ENCODE results near the gene ADGRG3.
"Not testable (repeated sequence)": the region's sequence is repeated elsewhere in the genome, so short reads cannot be mapped to it uniquely, and the experiment has no call there.

ADGRG3 gene

DNA sequence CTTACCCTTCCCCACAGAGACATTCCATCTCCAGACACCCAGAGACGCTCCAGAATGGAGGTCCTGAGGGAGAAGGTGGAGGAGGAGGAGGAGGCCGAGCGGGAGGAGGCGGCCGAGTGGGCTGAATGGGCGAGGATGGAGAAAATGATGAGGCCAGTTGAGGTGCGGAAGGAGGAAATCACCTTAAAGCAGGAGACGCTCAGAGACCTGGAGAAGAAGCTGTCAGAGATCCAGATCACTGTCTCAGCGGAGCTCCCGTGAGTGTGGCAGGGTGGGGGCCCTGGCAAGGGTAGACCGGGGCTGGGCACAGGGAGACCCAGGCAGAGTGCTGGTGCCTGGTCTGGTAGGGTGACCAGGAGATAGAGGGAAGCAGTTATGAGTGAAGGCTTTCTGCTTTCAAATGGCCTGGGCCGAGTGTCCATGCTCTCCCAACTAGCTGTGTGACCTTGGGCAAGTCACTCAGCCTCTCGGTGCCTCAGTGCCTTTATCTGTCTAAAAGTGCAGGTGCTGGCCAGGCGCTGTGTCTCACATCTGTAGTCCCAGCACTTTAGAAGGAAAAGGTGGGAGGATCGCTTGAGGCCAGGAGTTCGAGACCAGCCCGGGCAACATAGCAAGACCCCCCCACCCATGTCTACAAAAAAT is 29.9 kb downstream of the ADGRG3 start:
- DNase-seq = no peak

DNA sequence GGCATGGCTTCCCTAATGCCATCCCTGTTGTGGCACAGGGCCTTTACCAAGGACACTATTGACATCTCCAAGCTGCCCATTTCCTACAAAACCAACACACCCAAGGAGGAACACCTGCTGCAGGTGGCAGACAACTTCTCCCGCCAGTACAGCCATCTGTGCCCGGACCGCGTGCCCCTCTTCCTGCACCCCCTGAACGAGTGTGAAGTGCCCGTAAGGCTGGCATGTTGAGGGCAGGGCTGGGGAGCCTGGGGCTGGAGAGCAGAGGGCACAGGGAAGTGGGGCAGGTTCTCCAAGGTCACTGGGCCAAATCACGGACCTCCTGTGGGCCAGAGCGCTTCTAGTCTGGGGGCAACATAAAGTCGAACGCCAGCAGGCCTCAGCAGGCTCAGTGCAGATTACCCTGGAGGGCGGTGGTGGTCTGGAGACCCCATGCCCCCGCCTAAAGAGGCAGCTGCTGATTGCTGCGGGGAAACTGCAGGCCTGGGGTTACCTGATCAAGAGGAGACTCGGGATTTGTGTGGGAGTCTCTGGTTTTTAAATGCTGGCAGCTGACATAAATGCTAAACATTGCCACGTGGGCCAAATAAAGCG is 30.8 kb downstream of the ADGRG3 start:
- no peak for DNase-seq

DNA sequence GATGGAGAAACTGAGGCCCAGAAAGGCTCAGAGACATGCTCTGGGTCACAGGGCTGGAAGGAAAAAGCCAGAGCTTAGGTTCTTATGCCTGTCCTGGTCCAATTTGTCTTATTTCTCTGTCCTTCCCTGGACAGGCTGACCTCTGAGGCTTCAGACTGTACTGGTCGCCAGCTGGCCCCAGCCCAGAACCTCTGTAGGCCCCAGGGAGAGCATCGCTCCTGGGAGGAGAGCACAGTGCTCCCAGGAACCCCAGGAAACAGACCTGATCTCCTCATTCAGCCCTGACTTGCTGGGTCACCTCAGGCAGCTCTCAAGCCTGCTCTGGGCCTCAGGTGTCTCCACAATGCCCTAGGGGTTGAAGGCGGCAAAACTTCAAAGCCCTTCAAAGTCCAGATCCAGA is 31.4 kb downstream of the ADGRG3 start:
- no peak for DNase-seq

DNA sequence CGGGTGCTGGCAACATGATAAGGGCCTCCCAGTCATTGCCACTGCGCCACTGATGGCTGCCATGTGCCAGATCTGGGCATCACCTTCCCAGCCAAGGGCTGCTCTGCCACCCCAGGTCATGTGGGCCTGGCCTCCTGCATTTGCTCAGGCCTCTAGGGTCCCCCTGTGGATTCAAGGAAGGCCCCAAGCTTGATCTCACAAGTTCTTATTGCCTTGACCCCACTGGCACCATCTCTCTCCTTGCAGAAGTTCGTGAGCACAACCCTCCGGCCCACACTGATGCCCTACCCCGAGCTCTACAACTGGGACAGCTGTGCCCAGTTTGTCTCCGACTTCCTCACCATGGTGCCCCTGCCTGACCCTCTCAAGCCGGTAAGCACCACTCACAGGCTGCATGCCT is 31.8 kb downstream of the ADGRG3 start:
- DNase-seq = no peak

DNA sequence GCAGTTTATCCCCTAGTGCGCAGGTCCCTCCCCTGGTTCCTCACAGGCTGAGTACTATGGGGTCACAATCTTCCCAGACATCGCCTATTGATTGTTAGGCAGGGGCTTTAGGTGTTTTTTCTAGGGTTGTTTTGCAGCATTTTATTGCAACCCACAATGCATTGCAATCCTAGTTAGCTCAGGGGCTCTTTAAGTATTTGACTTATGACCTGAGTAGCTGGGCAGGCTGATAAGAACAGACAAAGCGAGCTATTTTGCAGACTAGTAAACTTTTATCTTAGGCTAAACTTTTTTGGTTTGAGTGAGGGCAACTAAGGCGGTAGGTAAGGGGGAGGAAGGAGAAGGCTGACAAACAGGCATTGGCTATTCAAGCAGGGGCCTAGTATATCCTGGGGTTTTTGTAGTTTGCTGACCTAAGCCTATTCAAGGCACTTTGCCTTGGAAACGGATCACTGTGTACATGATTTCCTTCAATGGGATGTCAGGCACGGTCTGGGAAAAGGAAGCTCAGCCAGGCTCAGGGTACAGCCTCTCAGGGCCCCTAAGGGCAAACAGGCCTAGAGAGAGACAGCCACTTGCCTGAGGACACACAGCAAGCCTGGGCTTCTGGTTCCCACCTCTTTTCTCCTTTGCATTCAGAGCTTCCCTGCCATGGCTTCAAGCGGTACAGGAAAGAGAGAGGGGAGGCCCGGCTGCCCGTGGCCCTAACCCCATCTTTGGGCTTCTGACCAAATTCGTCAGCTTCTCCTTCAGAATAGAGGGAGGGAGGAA is 32.9 kb downstream of the ADGRG3 start:
- DNase-seq = no peak

DNA sequence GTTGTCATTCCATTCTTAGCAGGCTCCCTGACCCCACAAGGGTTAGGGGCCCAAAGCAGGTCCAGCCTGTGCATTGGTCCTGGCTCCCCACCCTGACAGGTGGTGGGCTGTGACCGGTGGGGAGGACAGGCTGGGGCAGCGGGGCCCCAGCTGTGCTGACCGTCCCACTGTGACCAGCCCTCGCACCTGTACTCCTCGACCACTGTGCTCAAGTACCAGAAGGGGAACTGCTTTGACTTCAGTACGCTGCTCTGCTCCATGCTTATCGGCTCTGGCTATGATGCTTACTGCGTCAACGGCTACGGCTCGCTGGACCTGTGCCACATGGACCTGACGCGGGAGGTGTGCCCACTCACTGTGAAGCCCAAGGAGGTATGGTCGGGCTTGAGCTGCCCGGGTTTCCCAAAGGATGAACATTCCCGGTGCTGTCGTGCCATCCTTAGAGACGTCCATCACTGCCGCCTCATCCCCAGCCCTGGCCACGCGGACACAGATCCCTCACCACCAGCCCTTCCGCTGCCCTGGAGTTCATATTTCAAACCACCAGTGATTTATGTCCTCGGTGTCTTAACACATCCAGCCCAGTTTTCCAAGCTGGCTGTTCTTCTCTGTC is 33.8 kb downstream of the ADGRG3 start:
- no peak for DNase-seq

DNA sequence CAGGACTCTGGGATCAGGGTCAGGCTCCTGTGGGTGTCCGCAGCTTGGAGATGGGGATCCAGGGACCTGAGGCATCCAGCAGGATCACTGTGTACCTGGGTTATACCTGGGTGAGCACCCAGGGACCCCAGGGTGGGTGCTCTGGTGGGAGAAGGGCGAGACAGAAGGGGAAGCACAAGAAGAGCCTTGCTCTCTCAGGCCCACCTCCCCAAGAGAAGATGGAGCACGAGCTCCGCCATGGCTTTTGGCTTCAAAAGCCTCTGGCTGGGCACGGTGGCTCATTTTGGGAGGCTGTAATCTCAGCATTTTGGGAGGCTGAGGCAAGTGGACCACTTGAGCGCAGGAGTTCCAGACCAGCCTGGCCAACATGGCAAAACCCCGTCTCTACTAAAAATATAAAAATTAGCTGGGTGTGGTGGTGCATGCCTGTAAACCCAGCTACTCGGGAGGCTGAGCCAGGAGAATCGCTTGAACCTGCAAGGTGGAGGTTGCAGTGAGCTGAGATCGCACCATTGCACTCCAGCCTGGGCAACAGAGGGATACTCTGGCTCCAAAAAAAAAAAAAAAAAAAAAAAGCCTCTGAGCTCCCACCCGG is 35.4 kb downstream of the ADGRG3 start:
- DNase-seq = no peak

DNA sequence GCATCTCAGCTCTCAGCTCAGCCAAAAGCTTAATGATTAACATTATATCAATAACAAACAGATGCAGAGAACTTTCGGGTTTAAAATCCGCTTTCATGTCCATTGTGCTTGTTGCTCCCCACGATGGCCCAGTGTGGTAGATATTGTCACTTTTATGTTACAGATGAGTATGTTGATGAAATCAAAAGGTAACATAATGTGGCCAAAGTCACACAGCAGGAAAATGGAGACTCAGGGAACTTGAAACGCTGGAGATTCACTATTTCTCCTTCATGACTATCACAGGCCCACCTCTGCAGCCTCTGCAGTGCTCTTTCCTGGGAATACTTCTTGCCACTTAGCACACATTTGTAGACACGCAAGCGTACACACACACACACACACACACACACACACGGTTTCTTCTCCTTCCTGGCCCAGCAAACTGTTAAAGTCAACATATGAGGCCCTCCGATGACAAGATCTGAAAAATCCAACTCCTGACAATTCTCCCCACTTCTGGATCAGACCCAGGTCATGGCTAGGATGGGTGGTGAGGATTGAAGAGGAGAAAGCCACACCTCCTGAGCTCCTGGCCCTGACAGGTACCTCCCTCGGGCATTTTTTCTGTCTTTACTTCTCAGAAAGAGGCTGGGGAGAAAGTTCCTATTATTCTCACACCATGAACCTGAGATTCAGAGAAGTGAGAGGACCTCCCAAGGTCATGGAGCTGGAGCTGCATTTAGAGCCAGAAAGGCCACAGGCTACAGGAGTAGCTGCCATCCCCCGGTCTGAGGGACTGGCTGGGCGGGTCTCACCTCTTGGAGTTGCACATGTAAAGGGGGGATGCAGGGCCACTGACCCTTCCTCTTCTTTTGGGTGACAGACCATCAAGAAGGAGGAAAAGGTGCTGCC is 36.2 kb downstream of the ADGRG3 start:
- no peak for DNase-seq

DNA sequence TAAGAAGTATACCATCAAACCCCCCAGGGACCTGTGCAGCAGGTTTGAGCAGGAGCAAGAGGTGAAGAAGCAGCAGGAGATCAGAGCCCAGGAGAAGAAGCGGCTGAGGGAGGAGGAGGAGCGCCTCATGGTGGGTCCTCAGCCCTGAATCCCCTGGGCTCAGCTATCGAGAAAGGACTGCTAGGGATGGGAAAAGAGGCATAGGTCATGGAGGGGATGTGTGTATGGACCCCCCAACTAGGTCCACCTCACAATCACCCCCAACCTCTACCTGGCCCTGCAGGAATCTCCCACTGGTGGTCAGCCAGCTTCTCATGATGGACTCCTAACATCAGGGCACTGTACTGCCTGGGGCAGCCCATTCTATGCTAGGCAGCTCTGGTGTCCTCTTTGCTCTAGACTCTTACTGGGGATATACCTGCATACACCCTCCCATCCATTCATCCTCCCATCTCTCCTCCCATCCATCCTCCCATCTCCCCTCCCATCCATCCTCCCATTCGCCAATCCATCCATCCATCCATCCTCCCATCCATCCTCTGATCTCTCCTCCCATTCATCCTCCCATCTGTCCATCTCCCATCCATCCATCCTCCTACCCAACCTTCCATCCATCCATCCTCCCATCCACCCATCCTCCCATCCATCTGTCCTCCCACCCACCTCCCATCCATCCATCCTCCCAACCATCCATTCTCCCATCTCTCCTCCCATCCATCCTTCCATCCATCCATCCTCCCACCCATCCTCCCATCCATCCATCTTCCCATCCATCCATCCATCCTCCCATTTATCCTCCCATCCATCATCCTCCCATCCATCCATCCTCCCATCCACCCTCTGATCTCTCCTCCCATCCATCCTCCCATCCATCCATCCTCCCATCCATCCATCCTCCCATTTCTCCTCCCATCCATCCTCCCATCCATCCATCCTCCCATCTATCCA is 37.1 kb downstream of the ADGRG3 start:
- DNase-seq = no peak

DNA sequence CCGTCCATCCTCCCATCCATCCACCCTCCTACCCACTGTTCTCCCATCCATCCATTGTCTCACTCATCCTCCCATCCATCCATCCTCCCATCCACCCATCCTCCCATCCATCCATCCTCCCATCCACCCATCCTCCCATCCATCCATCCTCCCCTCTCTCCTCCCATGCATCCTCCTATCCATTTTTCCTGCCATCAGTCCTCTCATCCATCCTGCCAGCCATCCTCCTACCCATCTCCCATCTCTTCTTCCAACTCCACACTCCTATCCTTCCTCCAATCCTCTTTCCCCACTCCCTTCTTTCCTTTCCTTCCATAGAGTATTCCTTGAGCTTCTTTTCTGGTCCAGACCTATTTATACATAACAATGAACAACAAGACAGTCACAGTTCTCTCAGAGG is 38.6 kb downstream of the ADGRG3 start:
- DNase-seq = no peak

DNA sequence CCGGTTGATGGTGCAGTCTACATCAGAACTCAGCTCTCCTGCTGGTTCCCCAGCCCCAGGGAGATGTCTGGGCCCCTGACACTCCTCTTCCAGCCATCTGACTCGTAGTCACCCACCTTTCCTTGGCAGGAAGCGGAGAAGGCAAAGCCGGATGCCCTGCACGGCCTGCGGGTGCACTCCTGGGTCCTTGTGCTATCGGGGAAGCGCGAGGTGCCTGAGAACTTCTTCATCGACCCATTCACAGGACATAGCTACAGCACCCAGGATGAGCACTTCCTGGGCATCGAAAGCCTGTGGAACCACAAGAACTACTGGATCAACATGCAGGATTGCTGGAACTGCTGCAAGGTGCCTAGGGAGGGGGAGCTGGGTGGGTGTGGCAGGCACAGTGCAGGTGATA is 39.2 kb downstream of the ADGRG3 start:
- DNase-seq = no peak

DNA sequence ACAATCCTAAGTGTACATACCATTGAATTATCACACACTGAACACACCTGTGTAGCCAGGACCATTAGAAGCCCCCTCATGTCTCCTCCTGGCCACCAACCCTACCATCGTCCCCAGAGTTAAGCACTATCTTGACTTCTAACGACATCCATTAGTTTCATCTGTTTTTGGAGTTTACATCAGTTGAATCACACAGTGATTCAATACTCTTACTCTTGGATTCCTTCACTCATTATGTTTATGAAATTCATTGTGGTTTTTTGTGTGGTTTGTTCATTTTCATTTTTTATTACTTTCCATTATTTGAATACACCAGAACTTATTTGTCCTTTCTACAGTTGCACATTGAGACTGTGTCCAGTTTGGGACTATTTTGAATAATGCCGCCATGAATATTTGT is 40.1 kb downstream of the ADGRG3 start:
- no peak for DNase-seq

DNA sequence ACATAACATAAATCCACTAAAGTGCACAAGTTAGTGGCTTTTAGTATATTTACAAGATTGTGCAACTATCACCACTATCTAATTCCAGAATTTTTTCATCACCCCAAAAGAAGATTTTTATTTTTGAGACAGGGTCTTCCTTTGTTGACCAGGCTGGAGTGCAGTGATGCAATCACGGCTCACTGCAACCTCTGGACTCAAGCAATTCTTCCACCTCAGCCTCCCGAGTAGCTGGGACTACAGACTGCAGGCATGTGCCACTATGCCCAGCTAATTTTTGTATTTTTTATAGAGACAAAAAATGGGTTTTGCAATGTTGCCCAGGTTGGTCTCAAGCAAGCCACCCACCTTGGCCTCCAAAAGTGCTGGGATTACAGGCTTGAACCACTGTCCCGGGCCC is 41.6 kb downstream of the ADGRG3 start:
- DNase-seq = no peak

DNA sequence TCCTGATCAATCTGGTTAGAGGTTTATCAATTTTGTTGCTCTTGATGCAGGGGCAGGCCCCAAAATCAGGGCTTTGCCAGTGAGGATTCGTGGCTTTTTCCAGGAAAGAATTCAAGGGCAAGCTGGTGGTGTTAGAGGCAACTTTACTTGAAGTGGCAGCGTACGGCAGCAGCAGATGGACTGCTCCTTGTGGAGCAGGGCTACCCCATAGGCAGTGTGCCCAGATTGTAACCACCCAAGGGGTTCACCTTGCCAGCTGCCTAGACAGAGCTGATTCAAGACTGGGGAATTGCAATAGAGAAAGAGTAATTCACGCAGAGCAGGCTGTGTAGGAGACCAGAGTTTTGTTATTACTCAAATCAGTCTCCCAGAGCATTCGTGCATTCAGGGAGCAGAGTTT is 43.2 kb downstream of the ADGRG3 start:
- DNase-seq = no peak

DNA sequence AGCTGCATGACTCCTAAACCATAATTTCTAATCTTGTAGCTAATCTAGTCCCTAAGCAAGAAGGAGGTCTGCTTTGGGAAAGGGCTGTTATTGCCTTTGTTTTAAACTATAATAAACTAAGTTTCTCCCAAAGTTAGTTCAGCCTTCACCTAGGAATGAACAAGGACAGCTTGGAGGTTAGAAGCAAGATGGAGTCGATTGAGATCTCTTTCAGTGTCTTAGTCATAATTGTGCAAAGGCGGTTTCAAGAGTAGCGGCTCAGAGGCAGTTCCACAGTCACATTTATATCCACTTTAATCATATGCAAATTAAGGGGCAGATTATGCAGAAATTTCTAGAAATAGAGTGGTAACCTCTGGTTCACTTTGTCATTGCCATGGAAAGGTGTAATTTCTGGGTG is 43.9 kb downstream of the ADGRG3 start:
- DNase-seq = no peak

DNA sequence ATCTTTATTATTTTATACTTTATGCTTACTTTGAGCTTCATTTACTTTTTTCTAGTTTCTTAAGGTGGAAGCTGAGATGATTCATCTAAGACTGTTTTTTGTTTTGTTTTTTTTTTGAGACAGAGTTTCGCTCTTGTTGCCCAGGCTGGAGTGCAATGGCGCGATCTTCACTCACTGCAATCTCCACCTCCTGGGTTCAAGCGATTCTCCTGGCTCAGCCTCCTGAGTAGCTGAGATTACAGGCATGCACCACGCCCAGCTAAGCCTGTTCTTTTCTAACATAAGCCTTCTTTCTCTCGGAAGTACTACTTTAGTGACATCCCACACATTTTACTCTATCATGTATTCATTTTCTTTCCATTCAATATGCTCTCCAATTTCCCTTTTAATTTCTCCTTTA is 44.5 kb downstream of the ADGRG3 start:
- DNase-seq = not testable (repeated sequence)

DNA sequence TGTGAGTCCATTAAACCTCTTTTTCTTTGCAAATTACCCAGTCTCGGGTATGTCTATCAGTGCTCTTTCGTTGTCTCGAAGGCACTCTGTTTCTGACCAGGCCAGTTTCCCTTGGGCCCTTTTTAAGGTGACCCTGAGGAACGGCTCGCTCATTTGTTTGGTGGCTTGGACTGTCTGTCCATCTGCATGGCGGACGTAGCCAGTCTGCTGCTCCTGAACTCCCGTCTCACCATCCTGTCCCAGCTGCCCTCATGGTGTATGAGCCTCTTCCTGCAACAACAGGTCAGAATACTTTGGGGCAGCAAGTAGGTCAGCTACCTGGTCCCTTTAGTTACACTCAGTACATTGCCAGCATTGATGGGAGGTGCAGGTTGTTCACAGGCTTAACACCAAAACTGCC is 45.5 kb downstream of the ADGRG3 start:
- DNase-seq = no peak

DNA sequence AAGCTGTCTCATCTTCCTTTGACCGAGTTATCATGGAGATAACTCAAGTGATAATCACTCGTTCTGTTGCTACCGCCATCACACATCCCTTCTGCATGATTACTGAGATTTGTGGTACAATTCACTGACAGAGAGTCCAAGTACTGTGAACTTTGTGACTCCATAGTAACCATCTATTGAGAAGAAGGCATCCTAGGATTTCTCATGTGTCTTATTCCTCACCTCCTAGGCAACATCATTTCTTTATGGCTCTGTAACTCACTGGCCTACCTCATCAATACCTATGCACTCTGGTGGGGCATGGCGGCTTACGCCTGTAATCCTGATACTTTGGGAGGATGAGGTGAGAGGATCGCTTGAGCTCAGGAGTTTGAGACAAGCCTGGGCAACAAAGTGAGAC is 45.9 kb downstream of the ADGRG3 start:
- no peak for DNase-seq

DNA sequence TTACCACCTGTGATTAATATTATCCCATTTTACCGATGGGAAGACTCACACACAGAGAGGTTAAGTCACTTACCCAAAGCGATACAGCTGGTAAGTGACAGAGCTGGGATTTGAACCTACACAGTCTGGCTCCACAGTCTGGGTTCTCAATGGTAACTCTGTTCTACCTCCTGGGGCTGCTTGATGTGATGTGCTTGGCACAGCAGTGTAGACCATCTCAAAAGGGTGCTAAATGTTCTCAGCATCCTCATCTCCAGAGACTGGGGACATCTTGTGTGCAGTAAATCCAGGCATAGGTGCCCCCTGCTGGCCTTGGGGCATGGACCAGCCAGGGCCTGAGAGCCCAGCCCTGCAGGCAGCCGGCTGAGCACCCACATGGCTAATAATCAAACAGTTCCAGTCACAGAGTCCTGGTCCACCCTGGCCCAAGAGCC is 52.1 kb downstream of the ADGRG3 start:
- peak; percentile 62 to 65 for DNase-seq

DNA sequence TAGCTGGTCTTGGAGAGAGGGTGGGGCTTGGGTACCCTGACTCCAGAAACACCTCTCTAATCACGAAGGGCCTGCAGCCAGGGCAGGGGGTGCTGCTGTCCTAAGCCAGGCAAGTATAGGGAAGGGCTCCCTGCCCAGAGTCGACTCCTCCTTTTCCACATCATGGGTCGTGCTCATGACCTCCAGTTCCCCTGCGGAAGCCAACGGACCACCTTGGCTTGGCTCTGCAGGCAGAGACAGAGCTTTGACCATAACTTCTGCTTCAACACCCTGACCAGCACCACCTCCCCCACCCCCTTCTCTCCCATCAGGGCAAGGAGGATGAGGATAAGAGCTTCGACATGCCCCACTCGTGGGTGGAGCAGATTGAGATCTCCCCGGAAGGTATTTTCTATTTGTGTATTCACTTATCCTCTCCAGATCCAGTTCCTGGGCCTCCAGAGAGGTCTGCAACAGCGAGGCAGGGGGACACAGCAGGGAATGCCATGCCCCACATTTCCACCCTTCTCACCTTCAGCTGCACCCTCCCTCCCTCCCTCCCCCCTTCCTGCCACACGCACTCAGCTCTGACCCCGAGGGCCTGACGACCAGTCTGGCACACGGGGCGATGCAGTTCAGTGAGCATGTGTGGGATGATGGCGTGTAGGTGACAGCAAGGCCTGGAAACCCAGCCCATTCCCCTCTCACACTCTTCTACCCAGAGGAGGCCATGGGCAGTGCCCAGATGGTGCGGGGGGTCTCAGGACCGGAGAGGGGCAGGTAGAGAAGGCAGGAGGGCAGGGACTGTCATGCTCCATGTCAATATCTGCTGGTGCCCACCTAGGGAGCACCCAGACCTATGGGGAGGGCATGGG is 53.5 kb downstream of the ADGRG3 start:
- DNase-seq = no peak

DNA sequence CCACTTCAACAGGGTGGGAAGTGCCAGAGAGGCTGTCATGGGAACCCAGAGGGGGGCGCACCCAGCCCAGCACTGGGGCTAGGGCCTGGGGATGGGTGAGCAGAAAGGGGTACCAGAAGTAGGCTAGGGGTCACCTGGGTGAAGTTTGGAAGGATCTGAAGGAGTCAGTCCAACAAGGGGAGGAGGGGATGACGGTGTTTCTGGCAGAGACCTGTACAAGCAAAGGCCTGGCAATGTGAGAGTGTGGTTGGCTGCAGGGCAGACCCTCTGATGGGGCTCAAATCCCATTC is 54.0 kb downstream of the ADGRG3 start:
- DNase-seq = no peak
